Endometrium (tissue), 2 donors: ENCODE results near the gene UEVLD.
"Not testable (repeated sequence)": the region's sequence is repeated elsewhere in the genome, so short reads cannot be mapped to it uniquely, and the experiment has no call there.

Experiments used
- FAIRE-seq: peaks from 2 replicates; lab custom pipeline; 2012; peaks lifted over from hg19 to GRCh38; lab: Jason Lieb, UNC
- donor health status: control.
- donor health status: control.

The UEVLD gene

DNA sequence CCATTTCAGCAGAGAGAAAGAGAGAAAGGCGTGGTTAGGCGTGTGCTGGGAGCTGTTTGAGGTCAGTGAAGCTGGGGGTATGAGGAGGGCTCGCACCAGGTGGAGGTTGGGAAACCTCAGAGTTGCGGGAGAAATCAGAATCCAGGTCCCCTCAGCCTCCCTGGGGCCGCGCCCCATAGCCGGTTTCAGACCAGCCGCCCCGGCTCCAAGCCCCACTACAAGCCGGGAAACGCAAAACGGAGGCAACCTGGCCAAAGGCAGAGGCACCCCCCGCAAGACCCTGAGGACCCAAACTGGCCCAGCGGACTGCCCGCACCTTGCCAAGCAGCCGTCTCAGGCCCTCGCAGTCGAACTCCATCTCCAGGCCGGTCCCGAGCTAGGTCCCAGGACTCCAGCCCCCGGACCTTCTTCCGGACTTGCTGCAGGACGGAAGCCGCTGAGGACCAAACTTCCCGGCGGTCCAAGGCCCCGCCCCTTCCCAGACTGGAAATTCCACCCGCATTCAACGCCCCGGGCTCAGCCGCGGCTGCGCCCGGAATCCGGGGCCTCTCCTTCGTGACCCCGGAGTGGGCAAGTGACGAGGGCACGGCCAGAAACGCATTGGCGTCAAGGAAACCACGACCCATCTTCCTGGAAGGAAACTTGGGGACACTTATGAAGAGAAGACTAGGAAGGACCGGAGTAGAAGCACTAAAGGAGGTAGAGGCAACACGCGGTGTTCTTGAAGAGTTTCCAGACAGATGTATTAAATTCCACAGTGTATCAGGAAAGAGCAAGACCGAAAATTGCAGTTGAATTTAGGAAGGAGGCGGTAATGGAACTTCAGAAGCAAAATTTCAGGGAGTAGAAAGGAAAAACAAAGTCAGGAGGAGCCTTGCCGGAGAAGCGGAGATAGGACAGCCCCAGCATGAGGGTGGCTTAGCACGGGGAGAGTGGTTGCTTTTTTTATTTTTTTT is at the start of gene UEVLD:
UEVLD (minus strand) TSS at position 438 of the 956 bp plus-strand sequence; CDS start at position 358, 80 bp downstream.
- peak; percentile 37 for FAIRE-seq

DNA sequence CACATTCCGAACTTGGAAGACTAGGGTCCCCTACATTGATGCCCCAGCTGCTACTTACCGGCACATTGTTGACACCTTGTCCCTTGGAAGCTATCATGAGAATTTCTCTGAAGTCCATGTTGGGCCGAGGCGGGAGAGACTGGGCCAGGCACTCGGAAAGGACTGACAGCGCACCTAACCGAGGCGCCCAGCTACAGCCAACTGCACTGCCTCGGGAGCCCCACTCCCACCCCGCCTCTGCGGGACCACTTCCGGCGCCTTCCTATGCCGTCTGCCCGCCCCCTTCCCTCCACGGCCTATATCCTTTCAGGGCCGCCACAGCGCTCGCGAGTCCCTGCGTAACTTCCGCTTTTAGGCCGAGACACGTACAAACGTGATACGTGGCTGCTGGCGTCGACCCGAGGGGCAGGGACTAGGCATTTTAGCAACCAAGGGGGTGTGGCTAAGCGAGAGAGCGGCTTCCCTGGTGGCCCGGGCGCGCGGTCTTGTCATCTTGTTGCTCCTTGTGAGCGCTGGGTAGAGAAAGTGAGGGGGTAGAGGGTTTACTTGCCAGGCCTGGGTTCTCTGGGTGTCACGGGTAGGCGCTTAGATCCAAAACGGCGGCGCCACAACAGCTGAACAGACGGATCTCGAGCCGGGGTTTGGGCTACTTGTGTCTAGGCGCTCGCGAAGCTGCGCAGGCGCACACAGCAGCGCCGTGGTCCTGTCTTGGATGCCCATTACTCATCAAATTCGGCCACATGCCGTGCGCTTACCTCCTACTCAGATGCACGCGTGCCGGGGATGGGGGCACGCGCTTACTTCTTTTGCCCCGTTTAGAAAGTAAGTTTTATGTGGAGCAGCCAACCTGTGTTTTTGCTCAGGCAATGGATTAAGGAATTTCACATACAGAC is 45.9 kb upstream of the UEVLD start, which contains the start of gene SPTY2D1:
SPTY2D1 (minus strand) TSS at position 203 of the 893 bp plus-strand sequence; CDS start at position 118, 85 bp downstream.
- peak; percentile 92 for FAIRE-seq

DNA sequence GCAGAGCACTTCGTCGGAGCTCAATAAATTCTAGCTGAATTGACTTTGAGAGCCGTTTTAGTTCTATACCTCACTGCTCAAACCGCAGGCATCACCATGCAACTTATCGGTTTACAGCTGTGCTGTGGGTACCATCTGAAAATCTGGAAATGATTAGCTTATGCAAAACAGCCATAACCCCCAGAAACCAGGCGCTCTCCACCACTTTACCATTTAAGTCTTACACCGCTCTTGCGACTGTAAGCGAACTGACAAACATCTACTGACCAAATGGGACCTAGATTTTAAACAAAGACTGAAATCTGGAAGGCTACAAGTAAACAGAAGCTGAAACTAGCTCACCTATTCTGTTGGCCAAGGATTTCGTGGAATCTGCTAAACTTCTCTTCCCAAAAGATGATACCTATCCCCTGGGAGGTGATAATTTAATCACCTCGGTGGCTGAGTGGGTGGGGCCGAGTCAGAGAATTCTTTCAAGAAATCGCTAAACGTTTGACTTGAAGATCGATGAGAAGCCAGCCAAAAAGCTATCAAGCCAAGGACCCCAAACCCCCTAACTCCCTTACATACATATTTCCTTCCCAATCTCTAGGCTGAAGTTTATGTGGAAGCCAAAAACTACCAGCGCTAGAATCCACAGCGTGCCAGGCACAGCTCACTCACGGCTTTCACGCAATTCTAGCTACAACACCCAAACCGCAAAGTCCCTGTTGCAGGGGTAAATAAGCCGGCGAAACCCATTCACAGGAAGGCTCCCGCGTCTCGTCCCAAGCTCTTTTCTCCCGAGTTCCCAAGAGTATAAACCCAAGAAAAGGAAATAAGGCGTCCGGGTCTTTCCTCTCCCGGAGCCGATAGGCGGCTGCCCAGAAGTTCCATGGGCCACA is 45.0 kb upstream of the UEVLD start:
- no peak for FAIRE-seq

DNA sequence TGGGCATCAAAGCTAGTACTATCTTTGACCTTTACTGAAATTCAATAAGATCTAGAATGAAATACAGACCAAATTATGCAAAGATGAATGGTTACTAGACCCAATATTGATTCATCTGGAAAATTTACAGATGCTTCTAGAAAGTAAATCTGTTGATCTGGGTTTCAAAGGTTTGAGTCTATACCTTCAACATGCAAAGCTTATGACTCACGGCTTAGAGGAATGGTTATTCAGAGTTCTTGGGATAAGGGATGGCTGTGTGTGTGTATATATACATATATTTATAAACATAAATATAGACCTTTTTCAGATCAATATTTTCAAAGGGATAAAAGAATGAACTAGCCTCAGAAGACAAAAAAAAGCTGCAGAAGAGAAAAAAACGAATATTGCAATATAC is 44.3 kb upstream of the UEVLD start:
- no peak for FAIRE-seq

DNA sequence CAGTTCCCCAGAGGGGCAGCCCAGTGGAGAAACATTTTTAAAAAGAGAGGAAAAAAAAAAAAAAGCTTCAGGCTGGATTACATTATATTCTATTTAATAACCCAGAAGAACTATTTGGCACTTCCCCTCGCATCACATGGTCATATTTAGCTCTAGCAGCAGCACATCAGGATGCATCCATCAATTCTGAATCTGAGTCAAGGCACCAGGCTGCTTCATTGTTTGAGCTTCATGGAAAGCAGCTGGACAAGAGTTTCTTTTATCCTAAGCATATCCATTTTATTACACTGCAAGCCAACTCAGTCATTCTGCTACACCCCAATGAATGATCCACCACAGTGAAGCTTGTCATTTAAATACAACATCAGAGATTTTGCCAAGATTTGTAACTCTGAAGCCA is 35.6 kb upstream of the UEVLD start:
- no peak for FAIRE-seq

DNA sequence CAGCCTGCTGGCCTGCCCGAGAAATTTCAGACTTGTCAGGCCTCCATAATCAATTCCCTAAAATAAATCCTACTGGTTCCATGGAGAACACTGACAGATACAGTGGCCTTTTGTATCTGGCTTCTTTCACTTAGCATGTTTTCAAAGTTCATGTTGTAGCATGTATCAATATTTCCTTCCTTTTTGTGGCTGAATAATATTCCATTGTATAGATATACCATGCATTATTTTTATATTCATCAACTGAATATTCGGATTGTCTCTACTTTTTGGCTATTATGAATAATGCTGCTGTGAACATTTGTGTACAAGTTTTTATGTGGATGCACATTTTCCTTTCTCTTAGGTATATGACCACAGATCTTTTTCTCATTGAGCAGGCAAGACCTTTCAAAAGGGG is 35.2 kb upstream of the UEVLD start:
- FAIRE-seq = no peak

DNA sequence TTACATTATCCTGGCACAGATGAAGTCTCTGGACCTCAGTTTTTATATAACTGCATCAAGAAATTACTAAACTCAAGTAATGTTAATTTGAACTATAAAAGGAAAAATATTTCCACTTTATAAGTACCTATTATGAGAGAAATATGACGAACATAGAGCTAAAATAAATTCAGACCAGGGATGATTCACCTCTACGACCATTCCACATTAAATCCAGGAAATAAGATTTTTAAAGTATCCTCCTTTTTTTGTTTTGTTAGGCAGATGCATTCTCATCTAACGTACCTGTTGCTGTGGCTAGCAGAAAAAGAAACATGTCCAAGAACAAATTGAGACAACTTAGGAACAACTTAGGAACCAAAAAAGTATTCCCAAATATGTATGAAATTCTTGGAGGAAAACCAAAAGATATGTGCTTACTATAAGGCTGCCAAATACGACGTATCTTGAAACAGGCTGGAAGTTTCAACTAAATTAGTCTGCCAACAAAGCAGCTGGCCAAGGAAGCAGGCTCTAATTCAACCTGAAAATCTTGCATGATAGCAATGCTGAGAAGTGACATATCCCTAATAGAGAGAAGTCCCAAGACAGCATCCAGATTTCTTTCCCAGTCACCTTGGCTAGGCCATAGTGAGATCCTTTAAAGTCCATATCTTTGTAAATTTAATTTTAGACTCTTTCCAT is 29.9 kb upstream of the UEVLD start:
- FAIRE-seq = no peak

DNA sequence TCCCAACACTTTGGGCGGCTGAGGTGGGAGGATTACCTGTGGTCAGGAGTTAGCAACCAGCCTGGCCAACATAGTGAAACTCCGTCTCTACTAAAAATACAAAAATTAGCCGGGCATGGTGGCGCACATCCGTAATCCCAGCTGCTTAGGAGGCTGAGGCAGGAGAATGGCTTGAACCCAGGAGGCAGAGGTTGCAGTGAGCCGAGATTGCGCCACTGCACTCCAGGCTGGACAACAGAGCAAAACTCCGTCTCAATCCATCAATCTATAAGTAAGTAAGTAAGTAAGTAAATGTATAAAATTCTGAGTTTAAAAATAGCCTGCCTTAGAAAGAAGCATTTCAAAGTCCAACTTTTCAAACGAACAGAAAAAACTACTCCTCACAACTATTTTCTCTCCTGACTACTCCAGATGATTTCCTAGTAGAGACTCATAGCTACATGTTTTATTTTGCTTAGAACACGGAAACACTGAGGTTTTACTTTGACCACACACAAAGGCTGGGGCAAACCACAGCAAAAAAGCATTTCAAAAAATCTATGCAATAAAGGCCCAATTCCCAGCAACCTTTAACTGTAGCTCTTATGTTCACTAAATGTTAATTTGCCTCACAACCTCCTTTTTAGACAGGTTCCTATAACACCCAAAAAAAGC is 29.3 kb upstream of the UEVLD start:
- FAIRE-seq = no peak

DNA sequence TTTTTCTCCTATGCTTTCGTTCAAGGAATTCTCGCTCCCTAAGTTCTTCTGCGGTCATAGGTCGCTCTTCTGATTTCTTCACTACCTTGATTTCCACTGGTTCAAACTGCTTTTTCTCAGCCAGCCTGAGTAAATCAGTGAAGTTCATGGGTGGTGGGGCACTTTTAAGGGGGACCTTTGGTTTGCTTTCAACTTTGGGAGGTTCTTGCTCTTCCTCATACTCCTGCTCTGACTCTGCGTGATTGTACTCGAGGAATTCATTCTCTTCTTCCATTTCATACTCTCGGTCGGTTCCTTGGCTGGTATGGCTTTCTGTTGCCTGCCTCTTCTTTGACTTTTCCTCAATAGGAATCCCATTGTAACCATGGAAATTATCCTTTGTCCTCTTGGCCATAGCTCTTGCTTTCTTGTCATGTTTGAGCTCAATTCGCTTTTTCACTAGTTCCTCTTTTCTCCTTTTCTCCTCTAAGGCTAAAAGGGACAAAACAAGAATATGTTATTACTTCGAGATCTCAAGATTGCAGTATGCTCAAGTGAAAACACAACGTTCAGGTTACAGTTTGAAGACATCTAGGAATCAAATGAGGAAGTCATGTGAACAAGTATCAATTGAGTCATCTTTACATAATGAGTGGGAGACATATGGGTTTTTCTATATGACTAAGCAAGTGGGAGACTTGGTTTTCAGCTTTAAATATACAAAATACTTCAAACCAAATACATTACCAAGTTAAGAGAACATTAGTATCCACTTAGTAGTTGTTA is 27.3 kb upstream of the UEVLD start:
- no peak for FAIRE-seq

DNA sequence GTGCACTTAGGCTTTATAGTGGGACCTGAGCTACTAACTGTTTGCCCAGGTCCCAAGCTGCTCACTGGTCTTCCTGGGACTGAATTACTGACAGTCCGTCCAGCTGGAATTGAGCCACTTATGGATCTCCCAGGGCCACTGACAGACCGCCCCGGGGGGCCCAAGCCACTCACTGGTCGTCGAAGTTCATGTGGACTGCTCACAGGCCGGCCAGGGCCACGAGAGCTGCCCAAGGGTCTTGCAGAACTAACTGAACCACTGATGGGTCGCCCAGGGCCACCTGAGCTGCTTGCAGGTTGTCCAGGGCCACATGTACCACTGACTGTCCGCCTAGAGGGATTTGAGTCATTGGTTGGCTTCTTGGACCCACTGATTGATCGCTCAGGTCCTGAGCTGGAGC is 26.1 kb upstream of the UEVLD start:
- no peak for FAIRE-seq

DNA sequence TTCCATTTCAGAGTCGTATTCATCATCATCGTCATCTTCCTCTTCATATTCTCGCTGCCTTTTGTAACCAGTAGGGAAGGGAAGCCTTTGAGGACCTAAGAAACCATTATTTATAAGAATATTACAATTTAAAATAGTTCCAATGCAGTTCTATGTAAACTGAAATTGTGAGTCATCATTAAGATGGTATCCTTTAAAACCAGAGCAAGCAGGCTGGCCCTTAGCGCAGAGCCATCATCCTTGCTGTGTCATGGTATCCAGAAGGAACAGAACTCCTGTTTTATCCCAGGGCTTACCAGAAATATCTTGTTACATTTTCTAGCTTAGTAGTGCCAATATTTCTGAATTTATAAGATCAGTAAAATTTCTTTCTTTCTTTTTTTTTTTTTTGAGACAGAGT is 23.9 kb upstream of the UEVLD start:
- no peak for FAIRE-seq

DNA sequence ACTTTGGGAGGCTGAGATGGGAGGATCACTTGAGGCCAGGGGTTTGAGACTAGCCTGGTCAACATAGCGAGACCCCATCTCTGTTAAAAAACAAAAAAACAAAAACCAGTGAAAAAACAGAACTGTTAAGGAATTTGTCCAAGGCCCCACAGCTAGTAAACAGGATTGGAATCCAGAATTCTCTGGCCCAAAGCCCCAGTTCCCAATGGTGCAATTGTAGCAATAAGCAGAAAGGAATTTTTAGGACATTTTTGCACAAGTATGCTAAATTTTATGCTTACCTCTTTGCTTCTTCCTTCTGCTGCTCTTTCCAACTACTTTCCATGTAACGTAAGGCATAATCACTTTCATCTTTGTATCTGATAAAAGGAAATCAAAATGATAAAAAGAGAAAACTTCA is 22.7 kb upstream of the UEVLD start:
- no peak for FAIRE-seq

DNA sequence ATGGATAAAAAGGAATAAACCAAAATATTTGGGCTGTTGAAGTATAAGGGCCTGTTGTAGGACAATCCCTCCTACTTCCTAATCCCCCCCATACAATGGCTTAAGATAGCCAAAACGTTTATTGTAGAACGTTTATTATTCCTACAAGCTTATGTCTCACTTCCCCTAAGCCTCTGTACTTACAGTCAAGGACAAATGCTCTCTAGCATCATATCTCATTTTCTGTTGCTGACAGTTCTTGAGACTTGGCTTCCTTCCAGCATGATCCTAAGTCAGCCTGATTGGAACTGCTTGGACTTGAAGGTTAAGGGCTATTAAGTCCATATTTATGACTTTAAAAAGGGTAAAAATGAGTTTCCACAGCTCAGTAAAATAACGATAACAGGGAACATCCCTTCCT is 19.8 kb upstream of the UEVLD start:
- FAIRE-seq = no peak

DNA sequence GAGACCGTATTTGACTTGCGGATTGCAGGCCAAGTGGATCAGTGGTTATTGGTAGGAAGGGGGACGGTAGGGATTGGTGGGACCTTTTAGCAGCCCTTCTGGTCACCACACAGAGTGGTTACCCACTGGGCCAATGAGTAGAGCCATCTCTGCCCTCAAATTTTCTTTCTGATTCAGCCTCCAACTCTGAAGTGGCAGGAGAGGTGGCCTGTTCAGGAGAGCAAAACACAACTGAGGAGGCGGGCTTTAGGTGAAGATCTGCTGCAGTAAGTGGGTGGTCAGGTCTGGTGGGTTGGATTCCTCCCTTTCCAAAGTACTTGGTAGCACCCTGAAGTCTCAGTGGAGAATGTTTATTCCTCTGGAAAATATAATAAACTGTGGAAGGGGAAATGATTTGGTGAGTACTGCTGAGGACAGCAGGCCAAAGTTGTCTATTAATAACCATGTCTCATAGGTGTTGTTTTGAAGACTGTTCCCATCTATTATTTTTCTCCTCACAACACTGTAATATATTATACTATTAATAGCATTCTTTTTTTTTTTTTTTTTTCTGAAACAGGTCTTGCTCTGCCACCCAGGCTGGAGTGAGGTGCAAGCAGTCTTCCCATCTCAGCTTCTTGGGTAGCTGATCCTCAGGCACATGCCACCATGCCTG is 12.5 kb upstream of the UEVLD start:
- no peak for FAIRE-seq

DNA sequence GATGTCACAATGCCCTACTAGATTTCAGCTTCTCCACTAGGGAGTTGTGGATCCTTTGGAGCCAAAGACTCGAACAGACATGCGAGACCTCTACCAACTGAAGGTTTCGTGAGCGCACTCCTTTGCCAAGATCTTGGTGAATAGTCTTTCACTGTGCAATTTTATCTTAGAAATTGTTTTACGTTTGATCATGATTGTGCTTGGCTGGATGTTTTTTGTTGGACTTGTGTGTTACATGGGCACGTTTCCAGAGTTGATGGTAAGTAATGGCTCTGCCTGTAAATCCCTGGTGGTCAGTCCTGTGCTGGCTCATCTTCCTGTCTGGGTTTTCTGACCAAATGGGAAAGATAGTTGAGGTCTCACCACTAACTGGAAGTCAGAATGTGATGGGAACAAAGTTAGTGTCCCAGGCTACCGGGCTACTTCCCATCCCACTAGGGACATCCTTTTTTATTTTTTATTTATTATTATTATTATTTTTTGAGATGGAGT is 11.3 kb upstream of the UEVLD start, which contains the start of gene MISFA:
MISFA (plus strand) TSS at position 51 of the 492 bp plus-strand sequence; CDS start at position 191, 140 bp downstream.
- FAIRE-seq = no peak

DNA sequence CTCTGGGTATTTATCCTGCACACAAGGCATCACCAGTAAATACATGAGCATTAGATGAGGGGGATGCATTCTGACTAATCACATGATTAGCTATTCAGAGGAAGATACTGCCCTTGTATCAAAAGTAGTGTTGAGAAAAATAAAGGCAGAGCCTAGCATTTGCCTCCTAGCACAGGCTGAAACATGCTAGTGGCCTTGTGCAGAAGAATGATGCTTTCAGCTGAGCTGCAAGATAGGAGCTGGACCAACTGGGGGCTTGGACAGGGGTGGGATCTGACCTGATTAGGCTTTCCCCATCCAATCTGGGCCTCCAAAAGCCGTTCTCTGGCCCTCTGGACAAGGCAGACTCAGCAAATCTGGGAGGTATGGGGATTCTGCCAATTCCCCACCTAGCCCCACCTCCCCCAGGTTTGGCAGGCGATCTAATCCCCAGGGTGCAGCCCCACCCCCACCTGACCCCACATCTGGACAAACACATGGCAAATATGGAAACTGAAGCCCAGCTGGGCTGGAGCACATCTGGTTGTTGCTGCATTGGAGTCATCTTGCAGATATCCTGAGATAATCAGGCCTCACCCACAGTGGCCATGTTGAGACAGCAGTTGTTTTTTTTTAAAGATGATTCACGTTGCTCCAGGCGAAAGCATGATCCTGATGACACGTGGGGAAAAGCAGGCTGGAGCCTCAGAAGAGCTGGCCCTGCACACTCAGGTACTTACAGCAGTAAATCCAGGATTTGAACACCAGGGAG is 6.6 kb upstream of the UEVLD start:
- no peak for FAIRE-seq

DNA sequence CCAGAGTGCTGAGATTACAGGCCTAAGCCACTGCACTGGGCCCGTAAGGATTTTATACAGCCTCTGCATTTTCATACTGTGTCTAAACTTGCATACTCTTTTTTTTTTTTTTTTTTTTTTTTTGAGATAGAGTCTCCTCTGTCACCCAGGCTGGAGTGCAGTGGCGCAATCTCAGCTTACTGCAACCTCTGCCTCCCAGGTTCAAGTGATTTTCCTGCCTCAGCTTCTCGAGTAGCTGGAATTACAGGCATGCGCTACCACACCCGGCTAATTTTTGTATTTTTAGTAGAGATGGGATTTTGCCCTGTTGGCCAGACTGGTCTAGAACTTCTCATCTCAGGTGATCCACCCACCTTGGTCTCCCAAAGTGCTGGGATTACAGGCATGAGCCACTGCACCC is 5.6 kb upstream of the UEVLD start:
- not testable (repeated sequence) for FAIRE-seq

DNA sequence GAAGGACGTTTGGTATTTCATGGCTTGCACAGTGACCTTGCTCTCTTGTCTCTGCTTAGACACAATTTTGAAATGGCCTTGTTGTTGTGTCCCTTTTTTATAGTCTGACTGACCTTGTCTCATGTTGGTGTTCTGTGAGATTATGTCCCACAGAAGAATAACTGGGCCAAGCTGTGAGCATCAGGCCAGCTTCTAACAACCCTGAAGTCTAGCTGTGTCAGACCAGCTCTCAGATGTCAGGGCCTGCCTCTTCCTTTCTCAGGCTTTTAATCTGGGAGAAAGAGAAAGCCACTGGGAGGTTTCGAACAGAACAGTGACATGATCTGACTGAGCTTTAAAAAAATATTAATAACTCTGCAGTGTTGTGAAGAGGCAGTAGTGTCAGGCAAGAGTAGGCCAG is 2.0 kb upstream of the UEVLD start:
- no peak for FAIRE-seq
